ENCODE results near the gene SYCE3.

Gene SYCE3

GRCh38 chr22:50545522-50546325 is 17.0 kb downstream of the SYCE3 start, which contains the start of gene KLHDC7B:
KLHDC7B (plus strand) TSS chr22:50545899; CDS start chr22:50546244, 345 bp downstream.
- no peaks in the 10 kb centered on the region for H3K9me2 ChIP-seq (replicated peaks; ENCODE audit: insufficient read depth, low read length)

GRCh38 chr22:50544746-50545253 is 17.9 kb downstream of the SYCE3 start:
- Histone ChIP-seq H3K4me3 (ENCODE audit: insufficient read depth, low read length, poor library complexity, severe bottlenecking) (no peak overlapping the region), H3F3A (ENCODE audit: insufficient read depth) (peaks cover 18% of the 10 kb centered on the region), H3K36me3 (ENCODE audit: low read length) (no peaks in the 10 kb centered on the region), H3K79me2 (ENCODE audit: insufficient read depth, low read length) (no peaks in the 10 kb centered on the region), H3K9ac (ENCODE audit: low read length) (no peak overlapping the region), H3K9me3 (ENCODE audit: insufficient read depth, low read length) (no peaks in the 10 kb centered on the region), H3K27ac (ENCODE audit: low read depth, low read length) (no peak overlapping the region), H3K27me3 (ENCODE audit: low read length) (no peaks in the 10 kb centered on the region), H3K4me2 (ENCODE audit: low read depth, low read length, poor library complexity, severe bottlenecking) (peak overlapping the region; percentile 45), H4K20me1 (ENCODE audit: low read depth, low read length) (no peaks in the 10 kb centered on the region), H3K9me2 (replicated peaks; ENCODE audit: insufficient read depth, low read length) (no peaks in the 10 kb centered on the region), H2AFZ (ENCODE audit: low read depth, low read length, severe bottlenecking) (no peak overlapping the region)
- TF ChIP-seq CTCF (IDR thresholded peaks at IDR 0.05; ENCODE audit: insufficient read depth, low read length, poor library complexity, severe bottlenecking) (no peak), EZH2phosphoT487 (conservative IDR thresholded peaks at IDR 0.05; ENCODE audit: low read length) (no peak)

More at GRCh38 chr22:50545522-50546325, 17.0 kb downstream of the SYCE3 start, which contains the start of gene KLHDC7B:
- no peak within 1 kb of the TSS for H3K4me2 ChIP-seq (ENCODE audit: low read depth, low read length, poor library complexity, severe bottlenecking)
- H3K27me3 ChIP-seq (ENCODE audit: low read length) = no peaks in the 10 kb centered on the region
- no peak within 1 kb of the TSS for H2AFZ ChIP-seq (ENCODE audit: low read depth, low read length, severe bottlenecking)
- H3K27ac ChIP-seq (ENCODE audit: low read depth, low read length) = no peak within 1 kb of the TSS
- H4K20me1 ChIP-seq (ENCODE audit: low read depth, low read length) = no peaks in the 10 kb centered on the region
- no peaks in the 10 kb centered on the region for H3K9me3 ChIP-seq (ENCODE audit: insufficient read depth, low read length)
- no peak within 1 kb of the TSS for H3K9ac ChIP-seq (ENCODE audit: low read length)
- H3K36me3 ChIP-seq (ENCODE audit: low read length) = no peaks in the 10 kb centered on the region
- peaks cover 9% of the 10 kb centered on the region for H3F3A ChIP-seq (ENCODE audit: insufficient read depth)
- H3K79me2 ChIP-seq (ENCODE audit: insufficient read depth, low read length) = no peaks in the 10 kb centered on the region
- H3K4me3 ChIP-seq (ENCODE audit: insufficient read depth, low read length, poor library complexity, severe bottlenecking) = no peak within 1 kb of the TSS
- no peak for TF ChIP-seq CTCF (IDR thresholded peaks at IDR 0.05; ENCODE audit: insufficient read depth, low read length, poor library complexity, severe bottlenecking)
- no peak for TF ChIP-seq EZH2phosphoT487 (conservative IDR thresholded peaks at IDR 0.05; ENCODE audit: low read length)

DNA sequence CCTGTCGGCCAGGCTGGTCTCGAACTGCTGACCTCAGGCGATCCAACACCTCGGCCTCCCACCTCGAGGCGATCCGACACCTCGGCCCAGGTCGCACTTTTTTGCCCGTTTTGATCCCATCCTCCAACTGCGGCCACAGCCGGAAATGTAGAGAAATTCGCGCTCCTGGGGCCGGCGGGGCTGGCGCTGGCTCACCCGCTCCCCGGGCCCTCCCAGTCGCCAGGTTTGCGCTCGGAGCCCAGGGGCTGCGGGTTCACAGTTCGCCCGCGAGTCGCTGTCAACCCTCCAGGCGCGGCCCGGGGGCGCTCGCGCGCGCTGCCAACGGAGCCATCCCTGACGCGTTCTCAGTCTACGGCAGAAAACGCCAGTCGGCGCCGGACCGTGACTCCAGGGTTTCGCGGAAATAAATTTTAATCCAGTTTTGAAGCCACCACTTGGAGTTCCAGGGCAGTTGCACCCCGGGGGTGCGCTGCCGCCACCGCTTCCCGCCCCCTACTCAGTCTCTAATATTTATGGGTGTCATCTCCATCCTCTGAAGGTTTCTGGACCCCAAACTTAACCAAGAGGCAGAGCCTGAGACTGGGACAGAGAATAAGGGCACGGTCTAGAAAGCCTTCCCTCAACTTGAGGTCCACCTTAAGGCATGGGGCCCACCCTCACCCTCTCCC is 18.5 kb downstream of the SYCE3 start:
- Histone ChIP-seq H3F3A (ENCODE audit: insufficient read depth) (peaks cover 22% of the 10 kb centered on the region), H3K79me2 (ENCODE audit: insufficient read depth, low read length) (no peaks in the 10 kb centered on the region), H3K4me2 (ENCODE audit: low read depth, low read length, poor library complexity, severe bottlenecking) (peak overlapping the region; percentile 45), H3K9me3 (ENCODE audit: insufficient read depth, low read length) (no peaks in the 10 kb centered on the region), H3K4me3 (ENCODE audit: insufficient read depth, low read length, poor library complexity, severe bottlenecking) (no peak overlapping the region), H3K9ac (ENCODE audit: low read length) (no peak overlapping the region; the same call in 1 of the 2 replicates), H3K27me3 (ENCODE audit: low read length) (no peaks in the 10 kb centered on the region), H4K20me1 (ENCODE audit: low read depth, low read length) (no peaks in the 10 kb centered on the region), H3K27ac (ENCODE audit: low read depth, low read length) (no peak overlapping the region), H3K9me2 (replicated peaks; ENCODE audit: insufficient read depth, low read length) (no peaks in the 10 kb centered on the region), H3K36me3 (ENCODE audit: low read length) (no peaks in the 10 kb centered on the region), H2AFZ (ENCODE audit: low read depth, low read length, severe bottlenecking) (no peak overlapping the region)
- TF ChIP-seq CTCF (IDR thresholded peaks at IDR 0.05; ENCODE audit: insufficient read depth, low read length, poor library complexity, severe bottlenecking) = peak; percentile 80
- no peak for TF ChIP-seq EZH2phosphoT487 (conservative IDR thresholded peaks at IDR 0.05; ENCODE audit: low read length)
